IMR-90 (cell line): ENCODE measurements around the gene DLG3. TPM values are rescaled to one million over a fixed set of nuclear protein-coding genes. Genes with fewer than 3 reads are reported as not detected.

Source experiments
- ATAC-seq: fragments of 200-7000 bp; cut with Tn5 transposase; 2 replicates; pipeline ENCODE4 v1.9.1; 2020; ENCODE audit warnings: low read depth, mild to moderate bottlenecking, moderate library complexity
- BruUV-seq: library from RNA; stranded (reverse); fragments of 400-500 nt; replicated peaks from 2 replicates; lab custom pipeline; 2021; lab: Mats Ljungman, UMichigan
- CTCF ChIA-PET: fragments of 300-600 bp; formaldehyde crosslinking; extraction: SDS; loops from one replicate; lab custom pipeline; 2021; ENCODE audit warnings: antibody characterized with exemption; lab: Yijun Ruan, JAX
- POLR2A ChIA-PET: fragments of 300-600 bp; sonication (Branson Sonifier 250); formaldehyde crosslinking; loops from one replicate; lab custom pipeline; 2022; ENCODE audit warnings: antibody characterized with exemption; ENCODE audit not compliant: unreplicated experiment; lab: Charles Lee
- DNase-seq: peaks from one replicate; pipeline ENCODE4 v3.0.0; 2013
- H2AFZ ChIP-seq: replicated peaks from 2 replicates; pipeline ENCODE3; 2013; ENCODE audit warnings: low read length, mild to moderate bottlenecking; ENCODE audit not compliant: poor library complexity
- H2AK5ac ChIP-seq: 2 replicates; pipeline ENCODE4 v1.6.1; 2013; ENCODE audit warnings: low read depth, low read length, inconsistent platforms
- H2AK9ac ChIP-seq: replicated peaks from 2 replicates; pipeline ENCODE3; 2013; ENCODE audit warnings: mild to moderate bottlenecking, low read depth, low read length, moderate library complexity; ENCODE audit not compliant: poor library complexity
- H2BK120ac ChIP-seq: 2 replicates; pipeline ENCODE4 v1.6.1; 2013; ENCODE audit warnings: low read depth, low read length, inconsistent platforms
- H2BK15ac ChIP-seq: 3 replicates; pipeline ENCODE4 v1.6.1; 2013; ENCODE audit warnings: low read depth, low read length, inconsistent platforms
- H2BK20ac ChIP-seq: 2 replicates; pipeline ENCODE4 v1.6.1; 2013; ENCODE audit warnings: low read depth, mild to moderate bottlenecking, inconsistent platforms, low read length, moderate library complexity
- H2BK5ac ChIP-seq: 2 replicates; pipeline ENCODE4 v1.6.1; 2013; ENCODE audit warnings: mild to moderate bottlenecking, low read depth, low read length, inconsistent platforms; ENCODE audit not compliant: poor library complexity, severe bottlenecking
- H3K14ac ChIP-seq: replicated peaks from 2 replicates; pipeline ENCODE4 v1.6.1; 2013; ENCODE audit warnings: low read depth, low read length, inconsistent platforms
- H3K18ac ChIP-seq: 2 replicates; pipeline ENCODE4 v1.6.1; 2013; ENCODE audit warnings: low read depth, low read length, control low read depth
- H3K23ac ChIP-seq: 2 replicates; pipeline ENCODE4 v1.6.1; 2013; ENCODE audit warnings: low read depth, low read length, inconsistent platforms
- H3K27ac ChIP-seq: 2 replicates; pipeline ENCODE4 v1.5.1; 2013; ENCODE audit warnings: mild to moderate bottlenecking, control low read depth, low read length; ENCODE audit not compliant: insufficient read depth
- H3K27me3 ChIP-seq: 2 replicates; pipeline ENCODE4 v1.6.1; 2013; ENCODE audit warnings: low read length; ENCODE audit not compliant: control insufficient read depth, insufficient read depth
- H3K36me3 ChIP-seq: 2 replicates; pipeline ENCODE4 v1.6.1; 2013; ENCODE audit warnings: low read length, mixed read lengths; ENCODE audit not compliant: control insufficient read depth, insufficient read depth
- H3K4ac ChIP-seq: 2 replicates; pipeline ENCODE4 v1.6.1; 2013; ENCODE audit warnings: low read depth, low read length, inconsistent platforms
- H3K4me1 ChIP-seq: 2 replicates; pipeline ENCODE4 v1.6.1; 2013; ENCODE audit warnings: low read length, mixed read lengths; ENCODE audit not compliant: control insufficient read depth, insufficient read depth
- H3K4me2 ChIP-seq: 2 replicates; pipeline ENCODE4 v1.6.1; 2013; ENCODE audit warnings: low read depth, mild to moderate bottlenecking, control low read depth, low read length, moderate library complexity
- H3K4me3 ChIP-seq: 2 replicates; pipeline ENCODE4 v1.5.1; 2013; ENCODE audit warnings: low read depth, mild to moderate bottlenecking, control low read depth, low read length, moderate library complexity; ENCODE audit not compliant: insufficient read depth
- H3K56ac ChIP-seq: 2 replicates; pipeline ENCODE4 v1.6.1; 2013; ENCODE audit warnings: low read length, inconsistent platforms; ENCODE audit not compliant: insufficient read depth; ENCODE audit errors: extremely low read depth
- H3K79me1 ChIP-seq, 2 experiments: 2 replicates each; pipeline ENCODE4 v1.6.1; 2013; ENCODE audit warnings: low read length in 2 of 2, inconsistent platforms in 1 of 2, low read depth in 1 of 2
- H3K9ac ChIP-seq: 2 replicates; pipeline ENCODE4 v1.6.1; 2013; ENCODE audit warnings: low read depth, low read length, control low read depth
- H3K9me1 ChIP-seq: 2 replicates; pipeline ENCODE4 v1.6.1; 2013; ENCODE audit warnings: low read length, inconsistent platforms; ENCODE audit not compliant: insufficient read depth
- H3K9me3 ChIP-seq: 2 replicates; pipeline ENCODE4 v1.6.1; 2013; ENCODE audit warnings: low read length; ENCODE audit not compliant: control insufficient read depth, insufficient read depth
- H4K20me1 ChIP-seq: 2 replicates; pipeline ENCODE4 v1.6.1; 2013; ENCODE audit warnings: low read length, inconsistent platforms; ENCODE audit not compliant: insufficient read depth
- H4K5ac ChIP-seq: 2 replicates; pipeline ENCODE4 v1.6.1; 2013; ENCODE audit warnings: mild to moderate bottlenecking, low read depth, low read length, control low read depth
- H4K8ac ChIP-seq, 2 experiments: 2 replicates each; pipeline ENCODE4 v1.6.1; 2013; ENCODE audit warnings: low read depth in 2 of 2, low read length in 2 of 2, control low read depth in 1 of 2, inconsistent platforms in 1 of 2
- H4K91ac ChIP-seq: 2 replicates; pipeline ENCODE4 v1.6.1; 2013; ENCODE audit warnings: low read depth, low read length, inconsistent platforms; ENCODE audit not compliant: insufficient read depth
- BHLHE40 ChIP-seq: fragments of 150-350 bp; IDR thresholded peaks from 2 replicates; pipeline ENCODE4 v1.6.1; 2016; ENCODE audit warnings: mild to moderate bottlenecking, low read depth, low read length
- CEBPB ChIP-seq: IDR thresholded peaks from 2 replicates; pipeline ENCODE4 v1.6.1; 2012; ENCODE audit warnings: low read depth, low read length, improper control_type of control experiment
- CHD1 ChIP-seq: IDR thresholded peaks from 2 replicates; pipeline ENCODE4 v1.6.1; 2012; ENCODE audit warnings: low read depth, low read length, improper control_type of control experiment
- CTCF ChIP-seq: conservative IDR thresholded peaks from 2 replicates; pipeline ENCODE4 v1.5.1; 2012; ENCODE audit warnings: mild to moderate bottlenecking, low read depth, low read length, improper control_type of control experiment
- ELK1 ChIP-seq: fragments of 150-350 bp; IDR thresholded peaks from 2 replicates; pipeline ENCODE4 v1.6.1; 2016; ENCODE audit warnings: low read depth, mild to moderate bottlenecking, low read length, moderate library complexity, borderline replicate concordance
- FOS ChIP-seq: fragments of 150-350 bp; IDR thresholded peaks from 2 replicates; pipeline ENCODE4 v1.6.1; 2016; ENCODE audit warnings: low read depth, low read length
- MAFK ChIP-seq: IDR thresholded peaks from 2 replicates; pipeline ENCODE4 v1.6.1; 2012; ENCODE audit warnings: low read depth, low read length, improper control_type of control experiment
- MAZ ChIP-seq: IDR thresholded peaks from 2 replicates; pipeline ENCODE4 v1.6.1; 2012; ENCODE audit warnings: low read depth, mild to moderate bottlenecking, low read length, improper control_type of control experiment, moderate library complexity, borderline replicate concordance
- MXI1 ChIP-seq: IDR thresholded peaks from 2 replicates; pipeline ENCODE4 v1.6.1; 2012; ENCODE audit warnings: low read depth, mild to moderate bottlenecking, low read length, moderate library complexity, borderline replicate concordance
- NFE2L2 ChIP-seq: fragments of 150-350 bp; IDR thresholded peaks from 2 replicates; pipeline ENCODE4 v1.6.1; 2016; ENCODE audit warnings: low read depth, mild to moderate bottlenecking, low read length
- POLR2A ChIP-seq: IDR thresholded peaks from 2 replicates; pipeline ENCODE4 v1.6.1; 2012; ENCODE audit warnings: mild to moderate bottlenecking, low read depth, low read length
- RAD21 ChIP-seq: IDR thresholded peaks from 2 replicates; pipeline ENCODE4 v1.6.1; 2012; ENCODE audit warnings: low read length, improper control_type of control experiment
- RCOR1 ChIP-seq: IDR thresholded peaks from 2 replicates; pipeline ENCODE4 v1.6.1; 2012; ENCODE audit warnings: mild to moderate bottlenecking, low read length, improper control_type of control experiment; ENCODE audit not compliant: insufficient replicate concordance
- RFX5 ChIP-seq: IDR thresholded peaks from 2 replicates; pipeline ENCODE4 v1.8.0; 2012; ENCODE audit warnings: low read depth, mild to moderate bottlenecking, low read length, moderate library complexity
- SMC3 ChIP-seq: fragments of 150-350 bp; IDR thresholded peaks from 2 replicates; pipeline ENCODE4 v1.6.1; 2016; ENCODE audit warnings: low read depth, mild to moderate bottlenecking, antibody characterized with exemption, low read length, moderate library complexity
- USF2 ChIP-seq: fragments of 150-350 bp; IDR thresholded peaks from 2 replicates; pipeline ENCODE4 v1.6.1; 2017; ENCODE audit warnings: mild to moderate bottlenecking, antibody characterized with exemption, low read length, low read depth
- WGBS, 2 experiments: methylation state at CpG; one replicate each; pipeline versions ENCODE4 v1.1.5 to v1.1.7; 2013; ENCODE audit warnings: missing lambda C conversion rate in 2 of 2; ENCODE audit not compliant: insufficient read length in 1 of 2; ENCODE audit errors: extremely low coverage in 2 of 2; 5-methylcytosine and 5-hydroxymethylcytosine counted together
- dilution Hi-C: fragments of 300-500 bp; cut with HindIII; formaldehyde crosslinking; loops from one replicate; pipeline ENCODE4 v1.14.3; 2018; ENCODE audit warnings: low sequenced_read_pairs; ENCODE audit not compliant: unreplicated experiment
- in situ Hi-C: fragments of 300-500 bp; cut with MboI; formaldehyde crosslinking; loops from 3 replicates; pipeline ENCODE4 v1.14.3; 2019; ENCODE audit warnings: low sequenced_read_pairs, inconsistent platforms, mixed read lengths
- intact Hi-C: fragments of 100-400 bp; cut with micrococcal nuclease; formaldehyde crosslinking; loops from 2 replicates; pipeline ENCODE4 v1.10.0; 2022
- polyA plus RNA-seq, 3 experiments: library from polyadenylated mRNA; depleted of rRNA; stranded (reverse); fragments of >200 nt; gene quantifications; 2 replicates each; pipeline ENCODE4 v1.2.3, GENCODE V29; 2012; ENCODE audit warnings: low replicate concordance in 1 of 3
- total RNA-seq: library from RNA; depleted of rRNA; stranded (reverse); fragments of >200 nt; gene quantifications from 2 replicates; pipeline ENCODE4 v1.2.3, GENCODE V29; 2012

DLG3 gene
- total and polyA plus RNA-seq, 2 of the 4 experiments (the other 2 are of a cell fraction) = 11.0 to 27.1 TPM

- Histone ChIP-seq H3K56ac (no peak overlapping the region), H2AFZ (no peak overlapping the region), H3K9ac (no peak overlapping the region), H2AK9ac (no peak overlapping the region), H4K5ac (no peak overlapping the region), H4K91ac (no peak overlapping the region), H3K14ac (no peak overlapping the region), H2BK120ac (no peak overlapping the region), H3K23ac (no peak overlapping the region), H3K4me2 (no peak overlapping the region), H2BK20ac (no peak overlapping the region), H2BK15ac (no peak overlapping the region), H3K79me1 (no peaks in the 10 kb centered on the region), H4K8ac (no peak overlapping the region), H3K36me3 (no peaks in the 10 kb centered on the region), H3K9me3 (no peaks in the 10 kb centered on the region), H3K4ac (no peak overlapping the region), H3K27ac (no peak overlapping the region), H3K4me3 (no peak overlapping the region), H3K9me1 (no peaks in the 10 kb centered on the region), H3K27me3 (peaks cover 12% of the 10 kb centered on the region), H3K4me1 (no peaks in the 10 kb centered on the region), H4K20me1 (no peaks in the 10 kb centered on the region), H2BK5ac (no peak overlapping the region), H2AK5ac (no peak overlapping the region), H3K18ac (no peak overlapping the region)
- no peak for DNase-seq
- BruUV-seq = no TSS peak
- dilution Hi-C loops = no loop called here
- ChIA-PET POLR2A (no interaction called here), CTCF (interaction anchor here (0.6 kb wide), 1 partner anchor 27 kb away, joined by 3 read pairs; no protein-coding TSS in a partner anchor)
- 17% methylated on average over 1 of the region's 3 CpGs; no CpG with 5 or more reads in 1 of the 2 experiments for whole genome bisulfite sequencing, 2 experiments
- in situ Hi-C loops = no loop called here
- no peak for ATAC-seq
- intact Hi-C loops = no loop called here
- TF ChIP-seq NFE2L2 (no peak), ELK1 (no peak), CTCF (no peak), MAZ (no peak), RCOR1 (no peak), FOS (no peak), POLR2A (no peak), CEBPB (no peak), BHLHE40 (no peak), CHD1 (no peak), MAFK (no peak), RAD21 (no peak), RFX5 (no peak), MXI1 (no peak), SMC3 (no peak), USF2 (no peak)
These were observed 83.1 kb downstream of the DLG3 start for GRCh38 chrX:70527610-70528345.
